Esophagus muscularis mucosa (tissue), 4 donors: ENCODE data around the gene SLC39A2. TPM values are rescaled to one million over a fixed set of nuclear protein-coding genes. Genes with fewer than 3 reads are reported as not detected.
A peak's percentile ranks its signal among the peaks of the same experiment; 100 is the strongest.

Experiments
- DNase-seq: peaks from one replicate; pipeline ENCODE4 v3.0.0-alpha.2; 2017; ENCODE audit errors: extremely low spot score
- H3K27ac ChIP-seq, 4 donors: fragments of 200-600 bp; sonication (generic); replicated peaks in 1 of 4; 1 replicate in 3 of 4; 2 replicates in 1 of 4; pipeline ENCODE4 v1.5.1; 2016 to 2019; ENCODE audit warnings: mild to moderate bottlenecking in 1 of 4
- H3K27me3 ChIP-seq, 4 donors: fragments of 200-600 bp; sonication (generic); one replicate each; pipeline versions ENCODE4 v1.5.1 to v1.6.0; 2016 to 2019
- H3K36me3 ChIP-seq, 4 donors: fragments of 200-600 bp; sonication (generic); one replicate each; pipeline ENCODE4 v1.5.1; 2016 to 2019
- H3K4me1 ChIP-seq, 4 donors: fragments of 200-600 bp; sonication (generic); one replicate each; pipeline ENCODE4 v1.5.1; 2016 to 2019
- H3K4me3 ChIP-seq, 4 donors: fragments of 200-600 bp; sonication (generic); 1 replicate in 2 of 4; 2 replicates in 2 of 4; pipeline ENCODE4 v1.5.1; 2016 to 2019; ENCODE audit warnings: mild to moderate bottlenecking in 4 of 4, moderate library complexity in 1 of 4
- H3K9me3 ChIP-seq, 4 donors: fragments of 200-600 bp; sonication (generic); 1 replicate in 3 of 4; 2 replicates in 1 of 4; pipeline ENCODE4 v1.5.1; 2016 to 2019
- CTCF ChIP-seq, 3 experiments: fragments of 200-600 bp in 2 of 3; fragments of 450-650 bp in 1 of 3; sonication (generic) in 2 of 3; IDR thresholded peaks; one replicate each; pipeline ENCODE4 v1.5.1; 2017 to 2019; ENCODE audit warnings: antibody characterized with exemption in 3 of 3, mild to moderate bottlenecking in 2 of 3, moderate library complexity in 1 of 3
- EP300 ChIP-seq: sonication (generic); formaldehyde crosslinking; IDR thresholded peaks from one replicate; pipeline ENCODE4 v1.6.1; 2017; ENCODE audit warnings: antibody characterized with exemption
- POLR2A ChIP-seq: fragments of 450-650 bp; IDR thresholded peaks from one replicate; pipeline ENCODE4 v1.6.1; 2017; ENCODE audit warnings: antibody characterized with exemption, moderate library complexity, mild to moderate bottlenecking, low read depth
- POLR2AphosphoS5 ChIP-seq, 2 donors: sonication (generic); formaldehyde crosslinking; IDR thresholded peaks; one replicate each; pipeline ENCODE4 v1.6.1; 2017; ENCODE audit warnings: antibody characterized with exemption in 2 of 2
- WGBS: methylation state at CpG from one replicate; pipeline ENCODE4 v1.1.5; 2018; 5-methylcytosine and 5-hydroxymethylcytosine counted together
- intact Hi-C: fragments of 100-400 bp; cut with DNase I; formaldehyde crosslinking; loops from one replicate; pipeline ENCODE4 v1.15.1; 2023
- total RNA-seq, 4 donors: library from RNA; depleted of rRNA; stranded (reverse); fragments of >200 nt; gene quantifications; one replicate each; pipeline versions ENCODE4 v1.1.0 to v1.2.1, GENCODE V29; 2016

SLC39A2 gene
- total RNA-seq, 4 donors from 2014 or later = not detected

- intact Hi-C loops = loop anchor here (5.0 kb wide), 1 partner anchor 73 kb away; no protein-coding TSS in a partner anchor
- Histone ChIP-seq H3K36me3 (peaks cover 23 to 64% (median 62%) of the 10 kb centered on the region in 4 donors), H3K4me1 (peaks cover 14 to 69% (median 42%) of the 10 kb centered on the region in 4 donors), H3K27ac (no peak overlapping the region), H3K4me3 (no peak overlapping the region), H3K9me3 (no peaks in the 10 kb centered on the region), H3K27me3 (no peaks in the 10 kb centered on the region)
- no peak for DNase-seq
- WGBS = 50% methylated on average over 1 of the region's 1 CpG
- TF ChIP-seq POLR2A = no peak
- no peak for TF ChIP-seq EP300
- TF ChIP-seq POLR2AphosphoS5 (IDR thresholded peaks at IDR 0.05) = no peak
- TF ChIP-seq CTCF (IDR thresholded peaks at IDR 0.05) = no peak
Observed at GRCh38 chr14:21019366-21019765, 20.3 kb downstream of the SLC39A2 start.

DNA sequence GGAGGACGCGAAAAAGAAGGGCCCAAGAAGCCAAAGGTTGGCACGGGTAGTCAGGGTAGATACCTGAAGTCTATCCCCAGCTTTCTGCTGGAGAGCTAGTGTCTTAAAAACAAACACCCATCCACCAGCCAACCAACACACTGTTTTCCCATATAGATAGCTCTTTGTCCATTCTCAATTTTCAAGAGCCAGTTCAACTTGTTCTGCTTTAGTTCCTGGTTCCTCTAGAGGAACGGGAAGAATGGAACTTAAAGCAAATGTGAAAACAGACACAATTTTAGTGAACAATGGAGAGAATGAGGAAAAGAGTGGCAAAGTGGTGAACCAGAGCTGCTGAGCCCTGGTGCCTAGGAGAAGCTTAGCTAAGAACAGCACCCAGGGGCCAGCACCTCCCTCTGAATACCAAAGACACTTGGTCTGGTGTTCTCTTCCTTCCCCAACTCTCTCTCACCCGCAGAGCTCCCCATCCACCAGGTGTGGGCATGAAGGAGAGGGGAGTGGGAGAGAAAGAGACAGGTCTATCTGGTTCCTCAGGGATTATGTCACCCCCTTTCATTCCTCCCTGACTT is 22.0 kb downstream of the SLC39A2 start:
- H3K4me3 ChIP-seq = no peak overlapping the region
- no peak for DNase-seq
- intact Hi-C loops = no loop called here
- peaks cover 19 to 72% (median 46%) of the 10 kb centered on the region in 4 donors for H3K4me1 ChIP-seq
- no peaks in the 10 kb centered on the region for H3K9me3 ChIP-seq
- 83% methylated on average over 5 of the region's 5 CpGs for WGBS
- TF ChIP-seq POLR2AphosphoS5 (IDR thresholded peaks at IDR 0.05) (no peak), EP300 (no peak), POLR2A (no peak), CTCF (IDR thresholded peaks at IDR 0.05) (no peak)
- H3K27ac ChIP-seq = peak overlapping the region; percentile 4 to 22 (median 10)
- H3K27me3 ChIP-seq = no peaks in the 10 kb centered on the region
- H3K36me3 ChIP-seq = peaks cover 23 to 62% (median 61%) of the 10 kb centered on the region in 4 donors

DNA sequence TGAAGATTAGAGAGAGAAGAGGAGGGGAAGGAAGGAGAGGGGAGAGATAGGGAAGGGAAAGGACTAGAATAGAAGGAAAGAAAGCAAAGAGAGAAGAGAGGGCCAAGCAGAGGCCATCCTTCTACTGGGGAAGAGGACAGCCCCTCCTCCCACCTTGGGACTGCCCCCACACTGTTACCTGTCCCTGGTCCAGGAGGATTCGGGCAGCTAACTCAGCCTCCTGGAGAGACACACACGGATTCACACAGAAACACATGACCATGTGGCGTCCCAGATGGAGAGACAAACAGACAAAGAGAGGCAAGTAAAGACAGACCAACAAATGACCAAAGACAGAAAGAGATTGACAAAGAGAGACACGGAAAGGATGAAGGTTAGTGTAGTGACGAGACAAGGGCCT is 23.6 kb downstream of the SLC39A2 start:
- Histone ChIP-seq H3K4me1 (peaks cover 31 to 79% (median 51%) of the 10 kb centered on the region in 4 donors), H3K27ac (peak overlapping the region; percentile 90 to 96 (median 95)), H3K9me3 (no peaks in the 10 kb centered on the region), H3K36me3 (peaks cover 23 to 48% (median 46%) of the 10 kb centered on the region in 4 donors), H3K27me3 (no peaks in the 10 kb centered on the region), H3K4me3 (peak overlapping the region; percentile 77 to 95 (median 88))
- TF ChIP-seq CTCF (IDR thresholded peaks at IDR 0.05) (no peak), POLR2AphosphoS5 (IDR thresholded peaks at IDR 0.05) (no peak), POLR2A (no peak), EP300 (peak; percentile 5)
- 71% methylated on average over 5 of the region's 5 CpGs for WGBS
- DNase-seq = no peak
- intact Hi-C loops = no loop called here

- Histone ChIP-seq H3K4me1 (peaks cover 31 to 76% (median 49%) of the 10 kb centered on the region in 4 donors), H3K9me3 (no peaks in the 10 kb centered on the region), H3K27ac (peak overlapping the region; percentile 90 to 96 (median 95)), H3K4me3 (peak overlapping the region; percentile 77 to 95 (median 88)), H3K36me3 (peaks cover 23 to 43% (median 41%) of the 10 kb centered on the region in 4 donors), H3K27me3 (no peaks in the 10 kb centered on the region)
- WGBS = 55% methylated on average over 7 of the region's 7 CpGs
- TF ChIP-seq CTCF (IDR thresholded peaks at IDR 0.05) = no peak
- no peak for TF ChIP-seq EP300
- no peak for TF ChIP-seq POLR2AphosphoS5 (IDR thresholded peaks at IDR 0.05)
- no peak for TF ChIP-seq POLR2A
- DNase-seq = no peak
- intact Hi-C loops = no loop called here
Observed at GRCh38 chr14:21023174-21023573, 24.1 kb downstream of the SLC39A2 start.
